ENCODE data around the gene CPLANE2.
"Not testable (repeated sequence)": the region's sequence is repeated elsewhere in the genome, so short reads cannot be mapped to it uniquely, and the experiment has no call there.

GRCh38 chr1:16246239-16246638 lies 9.3 kb upstream of the CPLANE2 start:
- TF ChIP-seq CTCF (conservative IDR thresholded peaks at IDR 0.05; ENCODE audit: low read length); EZH2phosphoT487 (IDR thresholded peaks at IDR 0.05; ENCODE audit: borderline replicate concordance, low read depth, low read length): not testable (repeated sequence)

All from OCI-LY7 (cell line).